HUES48 (cell line): ENCODE measurements around the gene DGKB.

Source experiments
- H3K27ac ChIP-seq: one replicate; pipeline ENCODE4 v1.7.0; 2013; ENCODE audit warnings: low read depth, low read length, inconsistent platforms
- H3K27me3 ChIP-seq: 2 replicates; pipeline ENCODE4 v1.6.1; 2013; ENCODE audit warnings: mild to moderate bottlenecking, low read length; ENCODE audit not compliant: control insufficient read depth, insufficient read depth
- H3K36me3 ChIP-seq: 2 replicates; pipeline ENCODE4 v1.6.1; 2013; ENCODE audit warnings: low read length; ENCODE audit not compliant: control insufficient read depth, insufficient read depth
- H3K4me1 ChIP-seq: 2 replicates; pipeline ENCODE4 v1.6.1; 2013; ENCODE audit warnings: mild to moderate bottlenecking, low read length; ENCODE audit not compliant: control insufficient read depth, insufficient read depth
- H3K4me3 ChIP-seq: 2 replicates; pipeline ENCODE4 v1.5.1; 2013; ENCODE audit warnings: mild to moderate bottlenecking, low read depth, low read length
- H3K9ac ChIP-seq: 2 replicates; pipeline ENCODE4 v1.6.1; 2013; ENCODE audit warnings: mild to moderate bottlenecking, low read depth, low read length, moderate library complexity
- H3K9me3 ChIP-seq: 2 replicates; pipeline ENCODE4 v1.6.1; 2013; ENCODE audit warnings: low read length; ENCODE audit not compliant: control insufficient read depth, insufficient read depth

Gene DGKB

DNA sequence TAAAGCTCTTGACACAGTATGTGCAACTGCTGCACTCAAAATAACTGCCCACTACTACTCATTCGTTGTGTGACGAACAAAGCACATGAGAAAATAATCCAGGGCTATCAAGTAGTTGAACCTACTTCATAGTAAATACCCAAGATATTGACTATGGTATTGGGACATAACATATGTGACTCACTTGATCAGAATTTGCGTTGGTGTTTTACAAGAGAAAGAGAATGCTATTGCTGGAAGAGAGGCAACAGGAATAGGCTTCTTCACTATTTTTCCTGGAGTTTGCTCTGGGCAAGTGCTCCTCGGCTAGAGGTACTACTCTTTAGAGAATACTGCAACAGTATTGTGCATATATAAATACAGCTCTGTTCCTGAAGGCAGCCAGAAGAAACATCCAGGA, 2.5 kb downstream of the DGKB start:
- H3K27me3 ChIP-seq = peaks cover 18% of the 10 kb centered on the region
- H3K36me3 ChIP-seq = no peaks in the 10 kb centered on the region
- H3K4me3 ChIP-seq = no peak overlapping the region
- H3K27ac ChIP-seq = no peak overlapping the region
- peaks cover 35% of the 10 kb centered on the region for H3K4me1 ChIP-seq
- H3K9ac ChIP-seq = no peak overlapping the region
- no peaks in the 10 kb centered on the region for H3K9me3 ChIP-seq

GRCh38 chr7:14899030-14899429, 3.5 kb downstream of the DGKB start:
- H3K9ac ChIP-seq = no peak overlapping the region
- H3K4me3 ChIP-seq = no peak overlapping the region
- no peaks in the 10 kb centered on the region for H3K36me3 ChIP-seq
- H3K27me3 ChIP-seq = peaks cover 18% of the 10 kb centered on the region
- peaks cover 35% of the 10 kb centered on the region for H3K4me1 ChIP-seq
- no peaks in the 10 kb centered on the region for H3K9me3 ChIP-seq
- no peak overlapping the region for H3K27ac ChIP-seq

DNA sequence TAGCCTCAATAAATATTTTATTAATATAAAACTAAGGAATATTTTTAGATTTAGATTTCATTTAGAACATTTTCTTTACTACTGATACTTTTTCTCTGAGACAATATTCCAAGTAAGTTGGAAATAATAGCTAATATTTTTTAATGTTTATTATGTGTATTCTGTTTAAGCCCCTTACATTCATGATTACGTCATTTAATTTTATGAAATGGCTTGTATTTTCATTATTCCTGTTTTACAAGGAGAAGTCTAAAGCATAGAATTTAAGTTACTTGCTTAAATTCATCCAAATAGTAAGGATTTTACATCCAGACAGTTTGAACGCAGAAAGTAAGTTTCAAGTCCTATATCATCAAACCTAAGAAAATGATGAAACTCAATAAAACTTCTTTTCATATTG, 6.1 kb downstream of the DGKB start:
- no peaks in the 10 kb centered on the region for H3K9me3 ChIP-seq
- no peaks in the 10 kb centered on the region for H3K36me3 ChIP-seq
- no peak overlapping the region for H3K27ac ChIP-seq
- H3K4me3 ChIP-seq = no peak overlapping the region
- peaks cover 17% of the 10 kb centered on the region; the same call in 1 of the 2 replicates for H3K4me1 ChIP-seq
- H3K27me3 ChIP-seq = no peaks in the 10 kb centered on the region
- no peak overlapping the region for H3K9ac ChIP-seq

GRCh38 chr7:14894826-14895225, 7.7 kb downstream of the DGKB start:
- no peak overlapping the region for H3K27ac ChIP-seq

DNA sequence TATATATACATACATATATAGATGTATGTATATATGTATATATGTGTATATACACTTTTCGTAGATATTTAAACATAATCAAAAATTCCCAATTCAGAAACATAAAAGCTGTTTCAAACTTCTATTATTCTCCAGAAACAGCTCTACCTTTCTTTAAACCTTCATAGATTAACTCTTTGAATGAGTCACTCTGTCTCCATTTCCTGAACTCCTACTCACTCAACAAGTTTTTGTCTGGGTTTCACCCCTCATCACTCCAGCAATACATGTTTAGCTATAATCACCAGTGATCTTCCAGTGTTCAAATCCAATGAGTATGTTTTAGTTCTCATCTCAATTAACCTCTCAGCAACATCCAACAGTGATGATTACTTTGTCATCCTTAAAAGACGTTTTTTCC, 9.6 kb downstream of the DGKB start:
- Histone ChIP-seq H3K4me3 (no peak overlapping the region), H3K36me3 (no peaks in the 10 kb centered on the region), H3K27ac (no peak overlapping the region), H3K9me3 (no peaks in the 10 kb centered on the region), H3K9ac (no peak overlapping the region), H3K27me3 (no peaks in the 10 kb centered on the region), H3K4me1 (peaks cover 7% of the 10 kb centered on the region; the same call in 1 of the 2 replicates)

More at GRCh38 chr7:14894826-14895225, 7.7 kb downstream of the DGKB start:
- H3K27me3 ChIP-seq = no peaks in the 10 kb centered on the region
- no peak overlapping the region for H3K9ac ChIP-seq
- no peak overlapping the region for H3K4me3 ChIP-seq
- H3K4me1 ChIP-seq = peaks cover 4% of the 10 kb centered on the region; the same call in 1 of the 2 replicates
- no peaks in the 10 kb centered on the region for H3K9me3 ChIP-seq
- no peaks in the 10 kb centered on the region for H3K36me3 ChIP-seq

DNA sequence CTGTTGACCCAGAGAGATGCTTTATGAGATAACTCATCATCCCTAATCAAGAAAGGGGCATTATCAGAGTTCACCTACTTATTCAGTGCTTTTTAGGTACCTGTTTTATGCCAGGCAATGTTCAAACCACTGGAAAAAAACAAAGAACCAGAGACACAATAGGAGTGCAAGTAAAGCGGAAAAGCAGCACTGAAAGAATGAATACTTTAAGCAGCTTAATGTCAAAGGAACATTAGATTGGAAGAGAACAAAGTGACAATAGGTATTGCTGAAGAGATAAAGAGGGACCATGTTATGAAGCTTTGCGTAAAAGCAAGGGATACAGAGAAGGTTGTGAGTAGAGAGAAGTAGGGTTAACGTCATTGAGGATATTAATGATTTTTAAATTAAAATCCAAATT, 11.3 kb downstream of the DGKB start:
- Histone ChIP-seq H3K27me3 (no peaks in the 10 kb centered on the region), H3K9ac (no peak overlapping the region), H3K9me3 (no peaks in the 10 kb centered on the region), H3K27ac (no peak overlapping the region), H3K4me1 (peaks cover 7% of the 10 kb centered on the region; the same call in 1 of the 2 replicates), H3K36me3 (no peaks in the 10 kb centered on the region), H3K4me3 (no peak overlapping the region)

- no peaks in the 10 kb centered on the region for H3K36me3 ChIP-seq
- no peak overlapping the region for H3K4me3 ChIP-seq
- no peak overlapping the region for H3K27ac ChIP-seq
- peaks cover 7% of the 10 kb centered on the region; the same call in 1 of the 2 replicates for H3K4me1 ChIP-seq
- no peak overlapping the region; the same call in 1 of the 2 replicates for H3K9ac ChIP-seq
- no peaks in the 10 kb centered on the region for H3K27me3 ChIP-seq
- no peaks in the 10 kb centered on the region for H3K9me3 ChIP-seq
These were observed 13.6 kb downstream of the DGKB start for GRCh38 chr7:14888962-14889361.

- no peak overlapping the region for H3K4me3 ChIP-seq
- no peaks in the 10 kb centered on the region for H3K27me3 ChIP-seq
- H3K9ac ChIP-seq = no peak overlapping the region
- no peak overlapping the region for H3K27ac ChIP-seq
- H3K9me3 ChIP-seq = no peaks in the 10 kb centered on the region
- no peaks in the 10 kb centered on the region for H3K36me3 ChIP-seq
- peaks cover 10% of the 10 kb centered on the region; the same call in 1 of the 2 replicates for H3K4me1 ChIP-seq
These were observed 16.0 kb downstream of the DGKB start for GRCh38 chr7:14886533-14886932.

GRCh38 chr7:14875941-14876587, 26.5 kb downstream of the DGKB start:
- Histone ChIP-seq H3K4me3 (no peak overlapping the region), H3K4me1 (no peaks in the 10 kb centered on the region), H3K27ac (no peak overlapping the region), H3K9ac (no peak overlapping the region), H3K9me3 (no peaks in the 10 kb centered on the region), H3K36me3 (no peaks in the 10 kb centered on the region), H3K27me3 (no peaks in the 10 kb centered on the region)

GRCh38 chr7:14871880-14872279, 30.7 kb downstream of the DGKB start:
- Histone ChIP-seq H3K9me3 (no peaks in the 10 kb centered on the region), H3K4me1 (no peaks in the 10 kb centered on the region), H3K9ac (no peak overlapping the region), H3K36me3 (no peaks in the 10 kb centered on the region), H3K27ac (no peak overlapping the region), H3K27me3 (no peaks in the 10 kb centered on the region), H3K4me3 (no peak overlapping the region)

GRCh38 chr7:14870394-14870793, 32.2 kb downstream of the DGKB start:
- no peaks in the 10 kb centered on the region for H3K36me3 ChIP-seq
- no peaks in the 10 kb centered on the region for H3K4me1 ChIP-seq
- peaks cover 6% of the 10 kb centered on the region; the same call in 1 of the 2 replicates for H3K9me3 ChIP-seq
- H3K27ac ChIP-seq = no peak overlapping the region
- no peak overlapping the region for H3K4me3 ChIP-seq
- H3K9ac ChIP-seq = no peak overlapping the region
- H3K27me3 ChIP-seq = no peaks in the 10 kb centered on the region
